C4-2B (cell line): ENCODE measurements around the gene PTPN23.

Experiments used
- ZFX ChIP-seq: fragments of 450-650 bp; IDR thresholded peaks from 2 replicates; pipeline ENCODE4 v1.6.1; 2017
- TF ChIP-seq, protein P1 (sequence below): fragments of 450-650 bp; conservative IDR thresholded peaks from 2 replicates; pipeline ENCODE4 v1.5.1; 2017; ENCODE audit warnings: mild to moderate bottlenecking

DNA sequence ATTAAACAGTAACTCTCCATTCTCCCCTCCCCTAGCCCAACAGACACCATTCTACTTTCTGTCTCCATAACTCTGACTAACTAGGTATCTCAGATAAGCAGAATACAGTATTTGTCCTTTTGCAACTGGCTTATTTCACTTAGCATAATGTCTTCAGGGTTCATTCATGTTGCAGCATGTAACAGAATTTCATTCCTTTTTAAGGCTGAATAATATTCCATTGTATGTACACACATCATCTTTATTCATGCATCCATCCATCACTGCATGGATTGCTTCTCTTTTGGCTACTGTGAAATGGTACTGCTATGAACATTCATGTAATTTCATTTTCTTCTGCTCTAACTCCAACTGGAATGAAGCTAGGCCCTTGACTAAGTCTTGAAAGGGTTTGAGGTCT lies 2.0 kb upstream of the PTPN23 start:
- TF ChIP-seq, protein P1, sequence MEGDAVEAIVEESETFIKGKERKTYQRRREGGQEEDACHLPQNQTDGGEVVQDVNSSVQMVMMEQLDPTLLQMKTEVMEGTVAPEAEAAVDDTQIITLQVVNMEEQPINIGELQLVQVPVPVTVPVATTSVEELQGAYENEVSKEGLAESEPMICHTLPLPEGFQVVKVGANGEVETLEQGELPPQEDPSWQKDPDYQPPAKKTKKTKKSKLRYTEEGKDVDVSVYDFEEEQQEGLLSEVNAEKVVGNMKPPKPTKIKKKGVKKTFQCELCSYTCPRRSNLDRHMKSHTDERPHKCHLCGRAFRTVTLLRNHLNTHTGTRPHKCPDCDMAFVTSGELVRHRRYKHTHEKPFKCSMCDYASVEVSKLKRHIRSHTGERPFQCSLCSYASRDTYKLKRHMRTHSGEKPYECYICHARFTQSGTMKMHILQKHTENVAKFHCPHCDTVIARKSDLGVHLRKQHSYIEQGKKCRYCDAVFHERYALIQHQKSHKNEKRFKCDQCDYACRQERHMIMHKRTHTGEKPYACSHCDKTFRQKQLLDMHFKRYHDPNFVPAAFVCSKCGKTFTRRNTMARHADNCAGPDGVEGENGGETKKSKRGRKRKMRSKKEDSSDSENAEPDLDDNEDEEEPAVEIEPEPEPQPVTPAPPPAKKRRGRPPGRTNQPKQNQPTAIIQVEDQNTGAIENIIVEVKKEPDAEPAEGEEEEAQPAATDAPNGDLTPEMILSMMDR, result no peak
- no peak for TF ChIP-seq ZFX
